Measurements from ENCODE around the gene SLC38A5. TPM values are rescaled to one million over a fixed set of nuclear protein-coding genes. Genes with fewer than 3 reads are reported as not detected.

Gene SLC38A5
- total and polyA plus RNA-seq, 9 donors = 6.2 to 26.0 (median 10.7) TPM

GRCh38 chrX:48465336-48465933, 4.6 kb downstream of the SLC38A5 start:
- DNase-seq = no peak
- Histone ChIP-seq H3K27me3 (no peaks in the 10 kb centered on the region), H3K4me1 (ENCODE audit: insufficient read depth) (no peaks in the 10 kb centered on the region), H3K9me3 (no peaks in the 10 kb centered on the region), H3K4me3 (no peak overlapping the region), H3K36me3 (no peaks in the 10 kb centered on the region), H3K27ac (no peak overlapping the region)
- 42 to 53% (median 52%) methylated on average over 10 of the region's 10 CpGs for WGBS, 3 donors
- TF ChIP-seq CTCF (IDR thresholded peaks at IDR 0.05) (no peak), EP300 (IDR thresholded peaks at IDR 0.05) (no peak), POLR2A (IDR thresholded peaks at IDR 0.05) (no peak)
- intact Hi-C loops (cut with DNase I) = no loop called here

GRCh38 chrX:48461830-48462229, 8.2 kb downstream of the SLC38A5 start:
- H3K36me3 ChIP-seq = no peaks in the 10 kb centered on the region
- no peak for TF ChIP-seq POLR2A (IDR thresholded peaks at IDR 0.05)
- no peak for TF ChIP-seq CTCF (IDR thresholded peaks at IDR 0.05)
- no peak for TF ChIP-seq EP300 (IDR thresholded peaks at IDR 0.05)
- H3K9me3 ChIP-seq = no peaks in the 10 kb centered on the region
- no peak for DNase-seq
- no peak overlapping the region for H3K4me3 ChIP-seq
- intact Hi-C loops (cut with DNase I) = no loop called here
- no peaks in the 10 kb centered on the region for H3K4me1 ChIP-seq (ENCODE audit: insufficient read depth)
- 69 to 86% (median 83%) methylated on average over 5 to 6 of the region's 6 CpGs for WGBS, 3 donors
- no peak overlapping the region for H3K27ac ChIP-seq
- no peaks in the 10 kb centered on the region for H3K27me3 ChIP-seq

GRCh38 chrX:48460606-48461005, 9.5 kb downstream of the SLC38A5 start:
- Histone ChIP-seq H3K9me3 (no peaks in the 10 kb centered on the region), H3K4me3 (no peak overlapping the region), H3K27me3 (no peaks in the 10 kb centered on the region), H3K4me1 (ENCODE audit: insufficient read depth) (no peaks in the 10 kb centered on the region), H3K36me3 (no peaks in the 10 kb centered on the region), H3K27ac (no peak overlapping the region)
- 85 to 90% (median 86%) methylated on average over 11 of the region's 11 CpGs for WGBS, 3 donors
- no peak for TF ChIP-seq EP300 (IDR thresholded peaks at IDR 0.05)
- TF ChIP-seq POLR2A (IDR thresholded peaks at IDR 0.05) = no peak
- no peak for TF ChIP-seq CTCF (IDR thresholded peaks at IDR 0.05)
- intact Hi-C loops (cut with DNase I) = no loop called here
- no peak for DNase-seq

GRCh38 chrX:48460031-48460430, 10.0 kb downstream of the SLC38A5 start:
- no peak for DNase-seq
- intact Hi-C loops (cut with DNase I) = no loop called here
- no peak overlapping the region for H3K4me3 ChIP-seq

More at GRCh38 chrX:48460031-48460430, 10.0 kb downstream of the SLC38A5 start:
- H3K4me1 ChIP-seq (ENCODE audit: insufficient read depth) = no peaks in the 10 kb centered on the region
- H3K27ac ChIP-seq = no peak overlapping the region
- no peak for TF ChIP-seq EP300 (IDR thresholded peaks at IDR 0.05)
- TF ChIP-seq CTCF (IDR thresholded peaks at IDR 0.05) = no peak
- no peak for TF ChIP-seq POLR2A (IDR thresholded peaks at IDR 0.05)
- 83 to 89% (median 89%) methylated on average over 3 of the region's 3 CpGs for WGBS, 3 donors
- H3K9me3 ChIP-seq = no peaks in the 10 kb centered on the region
- H3K36me3 ChIP-seq = no peaks in the 10 kb centered on the region
- no peaks in the 10 kb centered on the region for H3K27me3 ChIP-seq
